ENCODE measurements around the gene G0S2. TPM values are rescaled to one million over a fixed set of nuclear protein-coding genes. Genes with fewer than 3 reads are reported as not detected.

Gene G0S2
- total RNA-seq, 1 donor from 2014 or later = 4.6 TPM

- peak; percentile 60 for DNase-seq (ENCODE audit: low spot score)
These were observed 26.1 kb upstream of the G0S2 start for GRCh38 chr1:209648931-209649776.

- no peak for DNase-seq (ENCODE audit: low spot score)
These were observed 24.8 kb upstream of the G0S2 start for GRCh38 chr1:209650454-209650853.

GRCh38 chr1:209651138-209651587, 24.0 kb upstream of the G0S2 start:
- DNase-seq (ENCODE audit: low spot score) = peak; percentile 76

GRCh38 chr1:209652121-209652735, 23.0 kb upstream of the G0S2 start, which contains the start of gene LAMB3:
LAMB3 (minus strand) TSS chr1:209652425; CDS start chr1:209650944, 1,481 bp downstream.
- no peak for DNase-seq (ENCODE audit: low spot score)

GRCh38 chr1:209652873-209653401, 22.3 kb upstream of the G0S2 start:
- peak; percentile 94 for DNase-seq (ENCODE audit: low spot score)

- peak; percentile 38 for DNase-seq (ENCODE audit: low spot score)
These were observed 21.3 kb upstream of the G0S2 start for GRCh38 chr1:209653915-209654351.

GRCh38 chr1:209655411-209656231, 19.6 kb upstream of the G0S2 start:
- peak; percentile 36 for DNase-seq (ENCODE audit: low spot score)

GRCh38 chr1:209657140-209657879, 17.9 kb upstream of the G0S2 start:
- DNase-seq (ENCODE audit: low spot score) = no peak

GRCh38 chr1:209657918-209658317, 17.3 kb upstream of the G0S2 start:
- DNase-seq (ENCODE audit: low spot score) = no peak

GRCh38 chr1:209659909-209660308, 15.3 kb upstream of the G0S2 start:
- no peak for DNase-seq (ENCODE audit: low spot score)

- no peak for DNase-seq (ENCODE audit: low spot score)
These were observed 14.1 kb upstream of the G0S2 start for GRCh38 chr1:209661071-209661470.

GRCh38 chr1:209662879-209663327, 12.3 kb upstream of the G0S2 start:
- DNase-seq (ENCODE audit: low spot score) = no peak

- DNase-seq (ENCODE audit: low spot score) = no peak
These were observed 8.1 kb upstream of the G0S2 start for GRCh38 chr1:209667103-209667502.

GRCh38 chr1:209667708-209668107, 7.5 kb upstream of the G0S2 start:
- DNase-seq (ENCODE audit: low spot score) = no peak

- no peak for DNase-seq (ENCODE audit: low spot score)
These were observed 4.7 kb upstream of the G0S2 start for GRCh38 chr1:209670441-209671082.

- no peak for DNase-seq (ENCODE audit: low spot score)
These were observed 2.2 kb upstream of the G0S2 start for GRCh38 chr1:209672705-209673630.

- no peak for DNase-seq (ENCODE audit: low spot score)
These were observed 1.4 kb upstream of the G0S2 start for GRCh38 chr1:209673631-209674417.

- no peak for DNase-seq (ENCODE audit: low spot score)
These were observed 448 bp downstream of the G0S2 start for GRCh38 chr1:209675565-209676154.

Data from mucosa of gallbladder (tissue), 1 donor.